Germinal center (tissue), 1 donor: ENCODE results near the gene TMEM259.

Experiments used
- DNase-seq: peaks from one replicate; pipeline ENCODE4 v3.0.0; 2012; ENCODE audit warnings: mixed read lengths, low spot score

The TMEM259 gene

GRCh38 chr19:1020868-1021425 lies at the start of gene TMEM259:
Gene TMEM259, minus strand, starts transcription at chr19:1021123. Its CDS starts 127 bp downstream, at chr19:1020996.
- DNase-seq: peak; percentile 97

- no peak for DNase-seq
Observed at GRCh38 chr19:1070576-1070930, 49.6 kb upstream of the TMEM259 start.

GRCh38 chr19:1069009-1069779 lies 48.3 kb upstream of the TMEM259 start:
- DNase-seq: peak; percentile 69

GRCh38 chr19:1068009-1069001 lies 47.4 kb upstream of the TMEM259 start:
- peak; percentile 55 for DNase-seq

GRCh38 chr19:1067341-1067957 lies 46.5 kb upstream of the TMEM259 start:
- peak; percentile 60 for DNase-seq

- DNase-seq: peak; percentile 78
Observed at GRCh38 chr19:1066748-1067340, 45.9 kb upstream of the TMEM259 start, which contains the start of gene ARHGAP45. Gene ARHGAP45, plus strand, starts transcription at chr19:1067167. Its CDS starts 239 bp downstream, at chr19:1067406.

- DNase-seq: no peak
Observed at GRCh38 chr19:1066251-1066747, 45.4 kb upstream of the TMEM259 start.

- DNase-seq: no peak
Observed at GRCh38 chr19:1065606-1066109, 44.7 kb upstream of the TMEM259 start.

GRCh38 chr19:1064661-1065605 lies 44.0 kb upstream of the TMEM259 start:
- peak; percentile 67 for DNase-seq

- no peak for DNase-seq
Observed at GRCh38 chr19:1063909-1064660, 43.2 kb upstream of the TMEM259 start.

- DNase-seq: no peak
Observed at GRCh38 chr19:1063030-1063908, 42.3 kb upstream of the TMEM259 start.

- no peak for DNase-seq
Observed at GRCh38 chr19:1062387-1063029, 41.6 kb upstream of the TMEM259 start.

GRCh38 chr19:1061987-1062386 lies 41.1 kb upstream of the TMEM259 start:
- no peak for DNase-seq

- no peak for DNase-seq
Observed at GRCh38 chr19:1060689-1061088, 39.8 kb upstream of the TMEM259 start.

- no peak for DNase-seq
Observed at GRCh38 chr19:1058112-1058511, 37.2 kb upstream of the TMEM259 start.

GRCh38 chr19:1057176-1057855 lies 36.4 kb upstream of the TMEM259 start:
- no peak for DNase-seq
